ENCODE results near the gene LRRC26.

Gene LRRC26

DNA sequence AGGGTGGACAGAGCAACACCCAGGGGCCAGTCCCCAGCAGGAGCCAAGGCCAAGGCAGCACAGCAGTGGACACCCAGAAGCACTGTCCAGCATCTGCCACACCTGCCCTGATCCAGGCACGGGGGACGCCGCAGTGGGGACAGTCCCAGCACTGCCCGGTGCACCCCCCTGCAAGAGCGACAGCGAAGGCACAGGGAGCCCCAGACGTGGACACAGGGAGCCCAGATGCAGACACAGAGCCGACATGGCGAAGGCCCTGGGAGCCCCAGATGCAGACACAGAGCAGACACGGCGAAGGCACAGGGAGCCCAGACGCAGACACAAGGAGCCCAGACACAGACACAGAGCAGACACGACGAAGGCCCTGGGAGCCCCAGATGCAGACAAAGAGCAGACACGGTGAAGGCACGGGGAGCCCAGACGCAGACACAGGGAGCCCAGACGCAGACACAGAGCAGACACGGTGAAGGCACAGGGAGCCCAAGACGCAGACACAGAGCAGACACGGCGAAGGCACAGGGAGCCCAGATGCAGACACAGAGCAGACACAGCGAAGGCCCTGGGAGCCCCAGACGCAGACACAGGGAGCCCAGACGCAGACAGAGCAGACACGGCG lies 14.2 kb upstream of the LRRC26 start:
- no peak for DNase-seq

GRCh38 chr9:137182836-137183235 lies 13.0 kb upstream of the LRRC26 start:
- DNase-seq: no peak

DNA sequence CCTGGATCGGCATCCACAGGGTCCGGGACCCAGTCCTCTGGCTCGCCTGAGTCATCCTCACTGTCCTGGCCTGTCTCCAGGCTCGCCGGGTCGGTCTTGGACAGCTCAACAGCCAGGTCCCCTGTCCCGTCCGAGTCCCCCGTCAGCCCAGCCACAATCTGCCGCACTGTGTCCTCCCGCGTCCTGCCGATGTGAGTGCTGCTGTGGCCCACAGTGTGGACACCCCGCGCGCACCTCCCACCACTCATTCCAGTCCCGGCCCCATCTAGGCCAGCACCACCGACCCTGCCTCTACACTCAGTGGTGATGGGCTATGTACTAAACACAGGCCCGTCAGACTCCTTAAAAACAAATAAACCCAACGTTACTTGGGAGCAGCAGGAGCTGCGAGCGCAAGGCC lies 11.8 kb upstream of the LRRC26 start:
- DNase-seq: no peak

- no peak for DNase-seq
Measured at GRCh38 chr9:137180491-137180890, 10.6 kb upstream of the LRRC26 start.

DNA sequence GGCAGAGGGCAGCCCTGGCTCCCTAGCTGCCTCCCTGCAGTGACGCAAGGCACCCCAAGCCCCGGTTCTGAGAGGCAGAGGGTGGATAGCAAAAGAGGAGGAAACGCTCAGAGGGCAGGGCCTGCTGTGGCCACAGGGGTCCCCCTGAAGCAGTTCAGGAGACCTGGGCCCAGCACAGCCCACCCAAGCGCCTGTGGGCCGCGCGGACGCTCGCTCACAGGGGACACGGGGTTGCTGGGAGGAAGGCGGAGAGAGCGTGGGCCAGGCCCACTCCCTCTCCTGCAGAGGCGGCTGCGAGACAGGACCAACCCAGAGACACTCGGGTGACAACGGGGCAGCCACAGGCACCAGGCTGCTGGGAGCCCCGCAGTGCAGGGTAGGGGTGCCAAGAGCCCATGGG lies 9.9 kb upstream of the LRRC26 start:
- no peak for DNase-seq

- no peak for DNase-seq
Measured at GRCh38 chr9:137178939-137179630, 9.2 kb upstream of the LRRC26 start.

- no peak for DNase-seq
Measured at GRCh38 chr9:137178201-137178938, 8.5 kb upstream of the LRRC26 start.

GRCh38 chr9:137176302-137177182 lies 6.7 kb upstream of the LRRC26 start:
- no peak for DNase-seq

GRCh38 chr9:137175345-137175961 lies 5.6 kb upstream of the LRRC26 start:
- no peak for DNase-seq

DNA sequence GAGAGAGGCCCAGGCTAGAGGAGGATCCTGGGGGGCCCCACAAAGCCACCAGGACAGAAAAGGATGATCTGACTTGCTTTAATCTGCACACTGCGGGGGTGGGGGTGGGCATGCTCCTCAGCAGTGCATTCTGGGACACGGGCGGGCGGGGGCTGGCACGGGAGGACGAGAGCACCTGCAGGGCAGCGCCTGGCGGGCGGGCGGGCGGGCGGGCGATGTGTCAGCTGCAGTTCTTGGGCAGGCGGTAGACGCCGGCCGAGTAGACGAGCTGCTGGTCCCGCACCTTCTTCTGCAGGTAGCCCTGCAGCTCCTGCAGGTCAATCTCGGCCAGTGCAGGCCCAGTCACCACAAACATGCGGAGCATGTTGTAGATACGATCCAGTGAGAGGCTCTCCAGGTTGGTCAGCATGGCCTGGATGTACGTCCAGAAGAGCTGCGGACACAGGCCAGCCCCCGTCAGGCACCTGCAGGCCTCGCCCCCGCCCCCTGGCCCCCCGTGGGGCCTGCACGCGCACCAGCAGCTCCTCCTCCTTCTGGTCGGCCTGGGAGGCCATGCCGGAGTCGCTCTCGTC lies 5.0 kb upstream of the LRRC26 start:
- DNase-seq: no peak

GRCh38 chr9:137173796-137174664 lies 4.2 kb upstream of the LRRC26 start:
- no peak for DNase-seq

- DNase-seq: no peak
Measured at GRCh38 chr9:137172901-137173795, 3.3 kb upstream of the LRRC26 start.

GRCh38 chr9:137171149-137171900 lies 1.5 kb upstream of the LRRC26 start:
- no peak for DNase-seq

GRCh38 chr9:137170486-137171148 lies 766 bp upstream of the LRRC26 start:
- no peak for DNase-seq

GRCh38 chr9:137168904-137169856 lies 671 bp downstream of the LRRC26 start:
- DNase-seq: peak; percentile 78

GRCh38 chr9:137168573-137168903 lies 1.3 kb downstream of the LRRC26 start:
- peak; percentile 50 for DNase-seq

Data from right kidney (tissue), 1 donor.